Activated T-cell treated with anti-CD3 and anti-CD28 coated beads for 4 hours (primary cell): ENCODE data around the gene PCYOX1L.

Source experiments
- DNase-seq: peaks from one replicate; pipeline ENCODE4 v3.0.0-alpha.2; 2020

The PCYOX1L gene

GRCh38 chr5:149357370-149358293, at the start of gene PCYOX1L:
TSS of gene PCYOX1L (plus strand) at chr5:149358046. CDS start at chr5:149358069, 23 bp downstream.
- peak; percentile 97 for DNase-seq

GRCh38 chr5:149309354-149309753, 48.5 kb upstream of the PCYOX1L start:
- DNase-seq = no peak

GRCh38 chr5:149310488-149310887, 47.4 kb upstream of the PCYOX1L start:
- DNase-seq = no peak

GRCh38 chr5:149310947-149311658, 46.7 kb upstream of the PCYOX1L start:
- no peak for DNase-seq

GRCh38 chr5:149313151-149313841, 44.5 kb upstream of the PCYOX1L start:
- no peak for DNase-seq

- no peak for DNase-seq
Observed at GRCh38 chr5:149314571-149315111, 43.2 kb upstream of the PCYOX1L start.

- DNase-seq = no peak
Observed at GRCh38 chr5:149315753-149316152, 42.1 kb upstream of the PCYOX1L start.

- peak; percentile 14 for DNase-seq
Observed at GRCh38 chr5:149317281-149318048, 40.4 kb upstream of the PCYOX1L start.

GRCh38 chr5:149319174-149319573, 38.7 kb upstream of the PCYOX1L start:
- no peak for DNase-seq

GRCh38 chr5:149320791-149321330, 37.0 kb upstream of the PCYOX1L start:
- DNase-seq = no peak

- no peak for DNase-seq
Observed at GRCh38 chr5:149322518-149322917, 35.3 kb upstream of the PCYOX1L start.

- DNase-seq = no peak
Observed at GRCh38 chr5:149323210-149323609, 34.6 kb upstream of the PCYOX1L start.

- DNase-seq = no peak
Observed at GRCh38 chr5:149323621-149324205, 34.1 kb upstream of the PCYOX1L start.

GRCh38 chr5:149324641-149325040, 33.2 kb upstream of the PCYOX1L start:
- DNase-seq = no peak

GRCh38 chr5:149325166-149325735, 32.6 kb upstream of the PCYOX1L start:
- no peak for DNase-seq

- DNase-seq = no peak
Observed at GRCh38 chr5:149325894-149326293, 32.0 kb upstream of the PCYOX1L start.

GRCh38 chr5:149326611-149327010, 31.2 kb upstream of the PCYOX1L start:
- DNase-seq = no peak

GRCh38 chr5:149328177-149328576, 29.7 kb upstream of the PCYOX1L start:
- no peak for DNase-seq

GRCh38 chr5:149333711-149334443, 24.0 kb upstream of the PCYOX1L start:
- no peak for DNase-seq

GRCh38 chr5:149337736-149338135, 20.1 kb upstream of the PCYOX1L start:
- DNase-seq = no peak
